K562 (cell line): Measurements from ENCODE around the gene C1QTNF9B. TPM values are rescaled to one million over a fixed set of nuclear protein-coding genes. Genes with fewer than 3 reads are reported as not detected.

Experiments used
- ATAC-seq: fragments of 200-7000 bp; cut with Tn5 transposase; 3 replicates; pipeline ENCODE4 v1.9.1; 2020; ENCODE audit warnings: moderate library complexity
- BruUV-seq: library from RNA; stranded (reverse); fragments of 400-500 nt; replicated peaks from 2 replicates; lab custom pipeline; 2021; lab: Mats Ljungman, UMichigan
- CTCF ChIA-PET: fragments of 300-600 bp; formaldehyde crosslinking; extraction: SDS; loops from one replicate; lab custom pipeline; 2021; ENCODE audit warnings: low intra/inter-chr PET ratio; lab: Yijun Ruan, JAX
- POLR2A ChIA-PET: fragments of 300-600, 350-650 bp; sonication (Branson Sonifier 250); formaldehyde crosslinking; extraction: SDS; loops from one replicate; lab custom pipeline; 2021; ENCODE audit warnings: antibody characterized with exemption, inconsistent platforms; lab: Yijun Ruan, JAX
- DNase-seq, 4 experiments: peaks; one replicate each; pipeline versions ENCODE4 v3.0.0 to v3.0.0-alpha.2; 2011 to 2018; ENCODE audit warnings: low spot score in 3 of 4, mixed read lengths in 3 of 4; ENCODE audit errors: extremely low read depth in 1 of 4
- FAIRE-seq: peaks from 2 replicates; lab custom pipeline; 2011; peaks lifted over from hg19 to GRCh38; lab: Jason Lieb, UNC
- H2AFZ ChIP-seq: 2 replicates; pipeline ENCODE4 v1.6.0; 2011; ENCODE audit warnings: low read depth, low read length, control low read depth, inconsistent platforms
- H3K27ac ChIP-seq: fragments of 200-600 bp; 3 replicates; pipeline ENCODE4 v1.8.0; 2011; ENCODE audit warnings: low read depth, mild to moderate bottlenecking, control low read depth, inconsistent platforms, low read length, moderate library complexity, mixed read lengths; ENCODE audit errors: extremely low read depth
- H3K27me3 ChIP-seq, 2 experiments: fragments of 300-600 bp in 1 of 2; 2 replicates in 1 of 2; 3 replicates in 1 of 2; pipeline versions ENCODE4 v1.6.0 to v1.8.0; 2011; ENCODE audit warnings: inconsistent platforms in 2 of 2, low read length in 2 of 2, mild to moderate bottlenecking in 1 of 2, mixed read lengths in 1 of 2, moderate library complexity in 1 of 2; ENCODE audit not compliant: control insufficient read depth in 2 of 2, insufficient read depth in 2 of 2
- H3K36me3 ChIP-seq: fragments of 300-600 bp; 3 replicates; pipeline ENCODE4 v1.8.0; 2011; ENCODE audit warnings: mild to moderate bottlenecking, low read length, inconsistent platforms; ENCODE audit not compliant: control insufficient read depth, insufficient read depth
- H3K4me1 ChIP-seq, 2 experiments: fragments of 200-600 bp in 1 of 2; replicated peaks in 1 of 2; 2 replicates in 1 of 2; 3 replicates in 1 of 2; pipeline versions ENCODE4 v1.5.1 to v1.8.0; 2011; ENCODE audit warnings: inconsistent platforms in 2 of 2, low read length in 2 of 2, mild to moderate bottlenecking in 1 of 2, mixed read lengths in 1 of 2, moderate library complexity in 1 of 2; ENCODE audit not compliant: control insufficient read depth in 2 of 2, insufficient read depth in 2 of 2
- H3K4me2 ChIP-seq: 2 replicates; pipeline ENCODE4 v1.6.1; 2011; ENCODE audit warnings: low read length, control low read depth, inconsistent platforms, mixed read lengths; ENCODE audit not compliant: insufficient read depth
- H3K4me3 ChIP-seq: fragments of 200-600 bp; sonication (generic), shearing (Covaris generic); 2 replicates; pipeline ENCODE4 v1.5.1; 2016; ENCODE audit warnings: control low read depth, inconsistent platforms
- H3K79me2 ChIP-seq: fragments of 200-600 bp; 3 replicates; pipeline ENCODE4 v1.8.0; 2011; ENCODE audit warnings: low read length, inconsistent platforms; ENCODE audit not compliant: control insufficient read depth, insufficient read depth
- H3K9ac ChIP-seq, 2 experiments: 2 replicates each; pipeline versions ENCODE4 v1.6.0 to v1.6.1; 2011; ENCODE audit warnings: low read depth in 2 of 2, low read length in 2 of 2, control low read depth in 1 of 2, inconsistent platforms in 1 of 2, mild to moderate bottlenecking in 1 of 2, mixed read lengths in 1 of 2; ENCODE audit not compliant: insufficient read depth in 1 of 2
- H3K9me1 ChIP-seq: one replicate; pipeline ENCODE4 v1.6.0; 2011; ENCODE audit warnings: inconsistent platforms, mild to moderate bottlenecking, low read length, moderate library complexity; ENCODE audit not compliant: control insufficient read depth, insufficient read depth
- H3K9me3 ChIP-seq: replicated peaks from 2 replicates; pipeline ENCODE4 v1.5.1; 2011; ENCODE audit warnings: low read depth, low read length, inconsistent platforms; ENCODE audit not compliant: control insufficient read depth, insufficient read depth
- H4K20me1 ChIP-seq: replicated peaks from 2 replicates; pipeline ENCODE4 v1.6.1; 2011; ENCODE audit warnings: low read length, inconsistent platforms, mixed read lengths; ENCODE audit not compliant: control insufficient read depth, insufficient read depth
- BACH1 ChIP-seq: fragments of 200-800 bp; sonication (Bioruptor generic); IDR thresholded peaks from 2 replicates; pipeline ENCODE4 v1.6.1; 2016; ENCODE audit warnings: missing genetic modification characterization, missing compliant biosample characterization
- FOXP1 ChIP-seq: sonication (generic); formaldehyde crosslinking; IDR thresholded peaks from 2 replicates; pipeline ENCODE4 v1.8.0; 2022; ENCODE audit warnings: mild to moderate bottlenecking, missing genetic modification reagents
- KLF6 ChIP-seq: fragments of 250-450 bp; sonication (Bioruptor Pico); IDR thresholded peaks from 2 replicates; pipeline ENCODE4 v1.4.0; 2020; ENCODE audit warnings: mild to moderate bottlenecking, moderate library complexity, borderline replicate concordance
- POLR2AphosphoS5 ChIP-seq: IDR thresholded peaks from 2 replicates; pipeline ENCODE4 v1.6.1; 2011; ENCODE audit warnings: mild to moderate bottlenecking, low read depth, low read length, moderate library complexity; ENCODE audit not compliant: control insufficient read depth, insufficient read depth
- SAFB2 ChIP-seq: fragments of 200-400 bp; formaldehyde crosslinking; IDR thresholded peaks from 2 replicates; pipeline ENCODE4 v1.6.1; 2018; ENCODE audit warnings: borderline replicate concordance, low read length, low read depth, moderate library complexity; ENCODE audit not compliant: severe bottlenecking
- TCF3 ChIP-seq: sonication (generic); formaldehyde crosslinking; IDR thresholded peaks from 2 replicates; pipeline ENCODE4 v1.4.0; 2020; ENCODE audit warnings: mild to moderate bottlenecking, missing genetic modification reagents
- TEAD1 ChIP-seq, 2 experiments: fragments of 450-650 bp in 1 of 2; sonication (generic) in 1 of 2; formaldehyde crosslinking; IDR thresholded peaks; 2 replicates each; pipeline versions ENCODE4 v1.4.0 to v1.8.0; 2020 to 2022; ENCODE audit warnings: mild to moderate bottlenecking in 2 of 2, missing genetic modification reagents in 1 of 2
- ZNF316 ChIP-seq: fragments of 450-650 bp; IDR thresholded peaks from 2 replicates; pipeline ENCODE4 v1.6.1; 2016
- ZNF41 ChIP-seq: fragments of 250-450 bp; sonication (Bioruptor Pico); conservative IDR thresholded peaks from 2 replicates; pipeline ENCODE4 v1.4.0; 2020; ENCODE audit warnings: mild to moderate bottlenecking
- ZNF695 ChIP-seq: fragments of 450-650 bp; formaldehyde crosslinking; IDR thresholded peaks from 2 replicates; pipeline ENCODE4 v1.4.0; 2020; ENCODE audit warnings: mild to moderate bottlenecking, moderate library complexity
- WGBS: fragments of 100-300 bp; shearing (Covaris generic); methylation state at CpG from one replicate; pipeline ENCODE4 v1.1.6; 2016; ENCODE audit warnings: low coverage, mixed read lengths; ENCODE audit not compliant: insufficient coverage; ENCODE audit errors: missing lambda C conversion rate; 5-methylcytosine and 5-hydroxymethylcytosine counted together
- in situ Hi-C: fragments of 300-500 bp; cut with MboI; formaldehyde crosslinking; loops from 4 replicates; pipeline ENCODE4 v1.15.0; 2018; ENCODE audit warnings: inconsistent platforms, mixed read lengths
- intact Hi-C: fragments of 100-400 bp; cut with micrococcal nuclease; formaldehyde crosslinking; loops from 2 replicates; pipeline ENCODE4 v1.14.2; 2022
- polyA plus RNA-seq, 8 experiments: library from polyadenylated mRNA; depleted of rRNA in 4 of 8; stranded (reverse) in 5 of 8; unstranded in 3 of 8; fragments of >200 nt; fragmentation: Nextera tagmentation in 2 of 8; fragmentation: Illumina TruSeq in 1 of 8; extraction: Ambion mirVana in 2 of 8; extraction: Trizol in 1 of 8; gene quantifications; 2 replicates each; pipeline versions ENCODE4 v1.2.1 to v1.2.3, GENCODE V29; 2011 to 2014; ENCODE audit warnings: inconsistent platforms in 1 of 8, missing spikeins in 1 of 8
- total RNA-seq, 7 experiments: library from RNA; depleted of rRNA in 6 of 7; stranded (reverse); fragments of >200 nt in 6 of 7; fragmentation: Illumina TruSeq in 2 of 7; extraction: Trizol in 2 of 7; gene quantifications; 2 replicates each; pipeline versions ENCODE4 v1.2.1 to v1.2.3, GENCODE V29; 2011 to 2021; ENCODE audit warnings: low replicate concordance in 1 of 7
- TF ChIP-seq, protein P1 (sequence below): fragments of 250-450 bp; sonication (Bioruptor Pico); IDR thresholded peaks from 2 replicates; pipeline ENCODE4 v1.8.0; 2021; ENCODE audit warnings: moderate library complexity, mild to moderate bottlenecking, inconsistent platforms
- TF ChIP-seq, protein P2 (sequence below): sonication (generic); formaldehyde crosslinking; IDR thresholded peaks from 2 replicates; pipeline ENCODE4 v1.8.0; 2022; ENCODE audit warnings: mild to moderate bottlenecking, missing genetic modification reagents, borderline replicate concordance

The C1QTNF9B gene
- total and polyA plus RNA-seq, 9 of the 15 experiments (the other 6 are each of a cell fraction or from before 2014, with no cell fraction given), result 0.14 to 0.94 (median 0.35) TPM; not detected in 3

DNA sequence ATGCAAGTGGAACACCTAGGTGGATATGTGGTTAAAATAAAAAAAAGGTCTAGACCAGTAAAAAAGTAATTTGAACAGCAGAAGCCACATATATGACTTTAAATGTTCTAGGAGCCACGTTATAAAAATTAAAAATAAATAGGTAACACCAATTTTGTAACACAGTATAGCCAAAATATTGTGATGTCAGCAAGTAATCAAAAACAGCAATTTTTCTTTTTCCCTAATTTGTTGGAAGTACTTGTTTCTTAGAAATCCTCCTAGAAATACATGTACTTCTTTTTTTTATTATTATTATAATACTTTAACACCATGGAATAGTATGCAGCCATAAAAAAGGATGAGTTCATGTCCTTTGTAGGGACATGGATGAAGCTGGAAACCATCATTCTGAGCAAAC, 25.7 kb upstream of the C1QTNF9B start:
- Histone ChIP-seq H3K9ac (no peak overlapping the region), H4K20me1 (no peaks in the 10 kb centered on the region), H3K27me3 (no peaks in the 10 kb centered on the region), H3K36me3 (no peaks in the 10 kb centered on the region), H3K9me3 (no peaks in the 10 kb centered on the region), H3K4me1 (no peaks in the 10 kb centered on the region), H3K27ac (no peak overlapping the region), H2AFZ (no peak overlapping the region), H3K4me3 (no peak overlapping the region), H3K9me1 (no peaks in the 10 kb centered on the region), H3K79me2 (no peaks in the 10 kb centered on the region), H3K4me2 (no peak overlapping the region)
- in situ Hi-C loops, result loop anchor here (25.0 kb wide), 1 partner anchor 289 kb away; no protein-coding TSS in a partner anchor
- CTCF ChIA-PET, result no interaction called here
- no peak for DNase-seq
- POLR2A ChIA-PET, result interaction anchor here (0.7 kb wide), 1 partner anchor 221 kb away, joined by 3 read pairs; no protein-coding TSS in a partner anchor
- ATAC-seq, result no peak
- intact Hi-C loops, result no loop called here
- TF ChIP-seq ZNF316 (peak; percentile 38; the same call in 1 of the 2 replicates), ZNF695 (CRISPR knock-in tag) (no peak)
- 0% methylated on average over 1 of the region's 1 CpG for WGBS
- no peak for FAIRE-seq
- no TSS peak for BruUV-seq

DNA sequence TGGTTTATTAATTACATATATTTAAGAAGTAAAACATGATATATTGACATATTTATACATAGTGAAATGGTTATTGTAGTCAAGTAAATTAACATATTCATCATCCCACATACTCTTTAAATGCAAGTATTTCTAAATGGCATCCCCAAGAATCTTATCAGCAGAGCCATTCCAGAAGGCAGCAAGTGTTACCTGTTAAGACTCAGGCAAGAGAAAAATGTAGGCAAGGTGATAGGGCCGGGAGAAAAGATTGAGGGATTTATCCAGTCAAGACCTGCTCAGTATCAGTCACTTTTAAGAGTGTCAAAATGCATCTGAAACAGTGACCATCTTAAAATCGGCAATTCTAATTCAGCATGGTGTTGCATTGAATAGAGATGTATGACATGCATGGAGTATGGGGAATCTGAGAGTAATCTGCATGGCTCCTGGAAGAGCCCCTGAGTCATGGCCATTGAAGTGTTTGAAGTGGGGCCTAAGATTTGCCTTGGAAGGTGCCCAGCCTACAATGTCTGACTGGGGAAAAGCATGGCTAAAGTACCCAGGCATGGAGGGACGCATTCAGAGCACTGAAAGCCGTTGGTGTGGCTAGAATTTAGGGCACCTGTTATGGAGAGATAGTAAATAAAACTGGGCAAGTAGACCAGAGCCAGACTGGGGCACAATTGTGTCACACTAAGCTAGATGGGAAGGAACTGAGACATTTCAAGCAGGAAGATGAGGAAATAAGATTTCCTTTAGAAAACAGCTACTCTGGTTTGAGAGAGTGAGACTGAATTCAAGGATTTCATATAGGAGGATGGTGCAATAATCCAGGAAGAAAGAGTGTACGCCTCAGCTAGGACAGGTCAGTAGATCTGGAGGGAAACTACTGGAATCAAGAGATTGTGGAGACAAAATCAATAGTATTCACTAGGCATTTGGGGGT, 25.0 kb upstream of the C1QTNF9B start:
- no peak for ATAC-seq
- H3K36me3 ChIP-seq, result no peaks in the 10 kb centered on the region
- WGBS, result 4% methylated on average over 4 of the region's 5 CpGs
- no peaks in the 10 kb centered on the region for H3K9me3 ChIP-seq
- H3K27me3 ChIP-seq, result no peaks in the 10 kb centered on the region
- in situ Hi-C loops (loop anchor here (25.0 kb wide), 1 partner anchor 290 kb away; no protein-coding TSS in a partner anchor), intact Hi-C loops (no loop called here)
- no peak overlapping the region for H3K4me2 ChIP-seq
- no peaks in the 10 kb centered on the region for H3K9me1 ChIP-seq
- FAIRE-seq, result no peak
- DNase-seq, result no peak
- no peak overlapping the region for H3K4me3 ChIP-seq
- H3K27ac ChIP-seq, result no peak overlapping the region
- ChIA-PET CTCF (no interaction called here), POLR2A (interaction anchor here (0.7 kb wide), 1 partner anchor 220 kb away, joined by 3 read pairs; no protein-coding TSS in a partner anchor)
- H3K79me2 ChIP-seq, result no peaks in the 10 kb centered on the region
- H2AFZ ChIP-seq, result no peak overlapping the region
- no TSS peak for BruUV-seq
- H3K4me1 ChIP-seq, result no peaks in the 10 kb centered on the region
- no peaks in the 10 kb centered on the region for H4K20me1 ChIP-seq
- H3K9ac ChIP-seq, result no peak overlapping the region
- TF ChIP-seq POLR2AphosphoS5 (no peak), SAFB2 (no peak), ZNF41 (CRISPR knock-in tag) (no peak), TEAD1 (CRISPR knock-in tag; IDR thresholded peaks at IDR 0.05) (no peak), BACH1 (tag) (no peak), TCF3 (no peak), FOXP1 (CRISPR knock-in tag) (no peak), KLF6 (CRISPR knock-in tag) (no peak)
- TF ChIP-seq, protein P1, sequence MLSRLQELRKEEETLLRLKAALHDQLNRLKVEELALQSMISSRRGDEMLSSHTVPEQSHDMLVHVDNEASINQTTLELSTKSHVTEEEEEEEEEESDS (CRISPR knock-in tag), result no peak
- TF ChIP-seq, protein P2, sequence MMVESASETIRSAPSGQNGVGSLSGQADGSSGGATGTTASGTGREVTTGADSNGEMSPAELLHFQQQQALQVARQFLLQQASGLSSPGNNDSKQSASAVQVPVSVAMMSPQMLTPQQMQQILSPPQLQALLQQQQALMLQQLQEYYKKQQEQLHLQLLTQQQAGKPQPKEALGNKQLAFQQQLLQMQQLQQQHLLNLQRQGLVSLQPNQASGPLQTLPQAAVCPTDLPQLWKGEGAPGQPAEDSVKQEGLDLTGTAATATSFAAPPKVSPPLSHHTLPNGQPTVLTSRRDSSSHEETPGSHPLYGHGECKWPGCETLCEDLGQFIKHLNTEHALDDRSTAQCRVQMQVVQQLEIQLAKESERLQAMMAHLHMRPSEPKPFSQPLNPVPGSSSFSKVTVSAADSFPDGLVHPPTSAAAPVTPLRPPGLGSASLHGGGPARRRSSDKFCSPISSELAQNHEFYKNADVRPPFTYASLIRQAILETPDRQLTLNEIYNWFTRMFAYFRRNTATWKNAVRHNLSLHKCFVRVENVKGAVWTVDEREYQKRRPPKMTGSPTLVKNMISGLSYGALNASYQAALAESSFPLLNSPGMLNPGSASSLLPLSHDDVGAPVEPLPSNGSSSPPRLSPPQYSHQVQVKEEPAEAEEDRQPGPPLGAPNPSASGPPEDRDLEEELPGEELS (CRISPR knock-in tag), result no peak
